HAP-1 (cell line): Measurements from ENCODE around the gene CBFA2T3.

Source experiments
- DNase-seq, 2 experiments: peaks; one replicate each; pipeline ENCODE4 v3.0.0-alpha.2; 2016 to 2020; ENCODE audit warnings: low spot score in 2 of 2
- H3K27me3 ChIP-seq: fragments of 250-450 bp; sonication (Bioruptor Pico); 2 replicates; pipeline ENCODE4 v1.5.1; 2020; ENCODE audit warnings: low read depth, mild to moderate bottlenecking, moderate library complexity
- H3K36me3 ChIP-seq: fragments of 250-450 bp; sonication (Bioruptor Pico); replicated peaks from 2 replicates; pipeline ENCODE4 v1.5.1; 2020; ENCODE audit warnings: mild to moderate bottlenecking
- H3K4me1 ChIP-seq: fragments of 250-450 bp; sonication (Bioruptor Pico); 2 replicates; pipeline ENCODE4 v1.5.1; 2020; ENCODE audit warnings: mild to moderate bottlenecking
- H3K4me3 ChIP-seq: fragments of 250-450 bp; sonication (Bioruptor Pico); 2 replicates; pipeline ENCODE4 v1.5.1; 2020; ENCODE audit warnings: mild to moderate bottlenecking, moderate library complexity
- H3K9me3 ChIP-seq: fragments of 250-450 bp; sonication (Bioruptor Pico); 2 replicates; pipeline ENCODE4 v1.5.1; 2020; ENCODE audit warnings: mild to moderate bottlenecking, moderate library complexity
- in situ Hi-C: fragments of 300-500 bp; cut with MboI; formaldehyde crosslinking; loops from 3 replicates; pipeline ENCODE4 v1.14.3; 2020; ENCODE audit warnings: low sequenced_read_pairs, inconsistent platforms, mixed read lengths

Gene CBFA2T3

DNA sequence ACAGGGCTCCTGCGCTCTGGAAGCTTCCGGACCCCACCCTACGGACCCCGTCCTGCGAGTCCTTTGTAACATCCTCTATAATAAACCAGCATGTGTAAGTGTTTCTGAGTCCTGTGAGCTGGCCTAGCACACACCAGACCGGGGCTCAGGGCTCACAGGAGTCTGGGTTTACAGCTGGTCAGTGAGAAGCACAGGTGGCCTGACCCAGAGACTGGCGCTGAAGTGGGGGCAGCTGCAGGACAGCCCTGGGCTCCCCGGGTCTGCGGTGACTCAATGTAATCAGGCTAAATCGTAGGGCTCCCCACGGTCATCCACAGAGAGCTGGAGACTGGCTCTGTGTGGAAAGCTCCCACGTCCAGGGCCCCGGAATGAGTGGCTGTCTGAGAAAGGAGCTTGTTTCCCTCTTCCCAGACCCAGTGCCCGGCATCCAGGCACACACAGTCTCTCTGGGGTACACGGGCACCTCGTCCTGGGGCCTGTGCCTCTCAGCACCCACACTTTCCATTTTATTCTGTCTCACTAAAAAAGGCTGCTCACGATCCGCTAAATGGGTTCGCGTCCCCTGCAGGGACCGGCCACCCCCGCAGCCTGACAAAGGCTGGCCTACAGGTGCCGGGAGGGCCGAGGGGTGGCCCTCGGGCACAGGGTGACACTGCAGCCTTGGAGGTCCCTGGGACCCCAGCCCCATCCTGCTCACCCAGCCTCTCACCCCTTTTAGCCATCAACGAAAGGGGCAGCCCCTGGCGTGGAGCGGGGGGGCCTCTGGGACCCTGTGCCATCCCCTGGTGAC, 18.9 kb upstream of the CBFA2T3 start:
- H3K27me3 ChIP-seq, result no peaks in the 10 kb centered on the region
- no peak overlapping the region for H3K4me3 ChIP-seq
- no peaks in the 10 kb centered on the region for H3K36me3 ChIP-seq
- H3K4me1 ChIP-seq, result no peaks in the 10 kb centered on the region
- no peak for DNase-seq
- peaks cover 3% of the 10 kb centered on the region; the same call in 1 of the 2 replicates for H3K9me3 ChIP-seq
- in situ Hi-C loops, result no loop called here

DNA sequence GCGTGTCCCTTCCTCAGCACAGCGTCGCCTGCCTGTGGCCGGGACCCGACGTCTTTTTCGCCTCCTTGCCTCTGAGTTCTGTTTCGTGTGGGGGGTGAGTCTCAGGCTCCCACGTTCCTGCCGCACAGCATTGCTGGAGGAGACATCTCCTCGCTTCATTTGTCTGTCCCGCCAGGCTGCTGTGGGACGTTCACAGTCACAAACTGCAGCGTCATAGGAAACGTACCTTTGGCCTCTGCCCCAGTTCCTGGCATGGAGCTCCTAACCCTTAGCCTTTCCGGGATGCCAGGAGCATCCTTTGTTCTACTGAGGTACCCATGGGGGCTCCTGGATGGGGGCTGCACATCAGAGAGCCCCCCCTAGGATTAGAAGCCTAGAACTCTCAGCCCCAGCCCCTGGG, 18.2 kb upstream of the CBFA2T3 start:
- H3K4me3 ChIP-seq, result no peak overlapping the region
- no peak for DNase-seq
- H3K4me1 ChIP-seq, result no peaks in the 10 kb centered on the region
- in situ Hi-C loops, result no loop called here
- no peaks in the 10 kb centered on the region for H3K36me3 ChIP-seq
- peaks cover 3% of the 10 kb centered on the region; the same call in 1 of the 2 replicates for H3K9me3 ChIP-seq
- no peaks in the 10 kb centered on the region for H3K27me3 ChIP-seq

GRCh38 chr16:88994695-88995094, 17.7 kb upstream of the CBFA2T3 start:
- in situ Hi-C loops, result no loop called here
- Histone ChIP-seq H3K4me1 (no peaks in the 10 kb centered on the region), H3K36me3 (no peaks in the 10 kb centered on the region), H3K27me3 (no peaks in the 10 kb centered on the region), H3K9me3 (peaks cover 3% of the 10 kb centered on the region; the same call in 1 of the 2 replicates), H3K4me3 (no peak overlapping the region)
- no peak for DNase-seq

DNA sequence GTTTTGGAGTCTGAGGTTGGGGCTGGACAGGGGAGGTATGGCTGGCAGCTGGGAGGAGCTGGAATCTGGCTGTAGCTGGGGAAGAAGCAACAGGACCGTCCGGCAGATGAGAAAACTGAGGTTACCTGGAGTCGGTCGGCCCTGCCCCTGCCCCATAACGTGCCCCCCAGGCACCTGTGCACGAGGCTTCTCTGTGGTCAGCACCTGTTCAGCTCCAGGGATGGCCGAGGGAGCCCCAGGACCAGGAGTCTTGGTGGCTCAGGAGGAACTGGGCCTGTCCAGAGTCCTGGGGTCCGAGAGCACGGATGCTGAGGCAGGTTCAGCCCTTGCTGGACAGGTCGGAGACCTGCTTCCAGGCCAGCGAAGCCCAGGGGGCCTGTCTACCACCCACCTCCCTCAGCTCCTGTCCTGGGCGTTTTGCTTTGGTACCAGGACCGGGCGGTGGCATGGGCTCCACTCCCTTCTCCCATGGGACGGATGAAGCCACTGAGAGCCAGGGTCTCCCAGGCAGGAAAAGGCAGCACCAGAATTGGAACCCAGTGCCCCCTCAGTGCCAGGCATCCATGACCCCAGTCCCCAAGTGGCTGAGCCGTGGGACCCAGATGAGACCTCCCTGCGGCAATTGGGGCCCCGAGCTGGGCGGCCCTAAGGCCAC, 17.1 kb upstream of the CBFA2T3 start:
- Histone ChIP-seq H3K9me3 (peaks cover 3% of the 10 kb centered on the region; the same call in 1 of the 2 replicates), H3K36me3 (no peaks in the 10 kb centered on the region), H3K4me3 (no peak overlapping the region), H3K4me1 (no peaks in the 10 kb centered on the region), H3K27me3 (no peaks in the 10 kb centered on the region)
- no peak for DNase-seq
- in situ Hi-C loops, result no loop called here

- no peaks in the 10 kb centered on the region for H3K27me3 ChIP-seq
- no peak overlapping the region for H3K4me3 ChIP-seq
- no peaks in the 10 kb centered on the region for H3K4me1 ChIP-seq
- in situ Hi-C loops, result no loop called here
- no peaks in the 10 kb centered on the region for H3K36me3 ChIP-seq
- no peak for DNase-seq
- H3K9me3 ChIP-seq, result peaks cover 2% of the 10 kb centered on the region; the same call in 1 of the 2 replicates
These were observed 16.3 kb upstream of the CBFA2T3 start for GRCh38 chr16:88993166-88993761.

DNA sequence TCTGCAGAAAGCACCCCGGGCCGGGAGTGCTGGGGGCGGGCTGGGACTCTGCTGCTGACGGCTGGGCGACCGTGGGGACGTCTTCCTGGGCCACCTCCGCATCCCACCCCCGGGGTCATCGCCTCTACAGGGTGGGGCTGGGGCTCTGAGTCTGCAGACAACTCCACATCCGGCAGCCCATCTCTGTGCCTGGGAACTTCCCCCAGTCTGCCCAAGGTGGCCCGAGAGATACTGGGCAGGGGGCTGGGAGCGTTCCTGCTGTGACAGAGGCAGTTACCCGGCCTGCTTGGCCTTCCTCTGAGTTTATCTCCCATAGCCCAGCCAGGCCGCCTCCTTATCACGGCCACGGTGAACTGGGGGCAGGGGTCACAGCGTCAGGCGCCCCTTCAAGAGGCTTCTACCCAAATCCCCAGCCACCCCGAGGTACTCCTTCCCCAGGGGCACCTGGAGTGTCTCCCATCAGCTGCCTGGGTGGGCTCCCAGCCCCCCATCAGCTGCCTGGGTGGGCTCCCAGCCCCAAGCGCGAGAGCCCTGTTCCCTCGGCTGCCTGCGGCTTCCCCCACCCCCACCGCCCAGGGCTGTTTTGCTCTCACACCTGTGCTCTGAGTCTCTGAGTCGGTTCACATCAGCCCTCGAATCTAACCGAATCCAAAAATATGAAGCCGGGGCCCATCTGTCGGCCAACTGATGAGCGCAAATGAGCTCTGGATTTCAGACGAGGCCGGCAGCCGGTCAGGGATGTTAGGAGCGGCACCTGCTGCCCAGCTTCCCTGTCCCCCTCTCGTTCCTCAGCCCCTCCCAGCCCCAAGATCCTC, 15.6 kb upstream of the CBFA2T3 start:
- no peak for DNase-seq
- H3K36me3 ChIP-seq, result no peaks in the 10 kb centered on the region
- H3K27me3 ChIP-seq, result no peaks in the 10 kb centered on the region
- H3K4me1 ChIP-seq, result no peaks in the 10 kb centered on the region
- no peak overlapping the region for H3K4me3 ChIP-seq
- H3K9me3 ChIP-seq, result no peaks in the 10 kb centered on the region; the same call in 1 of the 2 replicates
- in situ Hi-C loops, result no loop called here

- Histone ChIP-seq H3K4me3 (no peak overlapping the region), H3K9me3 (no peaks in the 10 kb centered on the region), H3K36me3 (no peaks in the 10 kb centered on the region), H3K4me1 (no peaks in the 10 kb centered on the region), H3K27me3 (no peaks in the 10 kb centered on the region)
- DNase-seq, result no peak
- in situ Hi-C loops, result no loop called here
These were observed 14.9 kb upstream of the CBFA2T3 start for GRCh38 chr16:88991813-88992350.

DNA sequence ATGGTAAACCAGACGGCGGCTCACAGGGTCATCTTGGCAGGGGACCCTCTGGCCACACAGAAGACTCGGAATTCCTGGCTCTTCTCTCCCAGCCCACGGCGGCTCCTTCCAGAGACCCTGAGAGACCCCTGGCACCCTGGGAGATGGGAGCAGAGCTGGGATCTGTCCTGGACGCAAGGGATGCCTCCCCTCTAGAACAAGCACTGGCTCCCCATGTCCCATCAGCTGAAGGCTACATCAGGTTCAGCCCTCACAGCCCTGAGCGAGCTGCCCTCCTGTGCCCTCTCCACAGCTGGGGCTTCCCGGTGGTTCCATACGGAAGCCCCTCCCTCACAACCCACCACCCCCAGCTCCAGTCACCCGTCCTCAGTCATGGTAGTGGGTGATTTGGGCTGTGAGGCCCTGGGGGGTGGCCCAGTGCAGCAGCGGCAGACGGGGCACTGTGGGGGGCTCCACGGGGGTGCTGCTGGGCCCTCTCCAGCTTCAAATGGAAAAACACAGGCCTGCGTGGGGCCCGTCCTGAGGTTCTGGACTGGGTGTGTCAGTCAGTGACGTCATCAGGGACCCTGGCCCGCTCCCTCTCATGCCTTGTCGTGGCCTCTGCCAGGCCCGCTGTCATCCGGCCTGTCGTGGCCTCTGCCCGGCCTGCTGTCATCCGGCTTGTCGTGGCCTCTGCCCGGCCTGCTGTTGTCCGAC, 13.0 kb upstream of the CBFA2T3 start:
- Histone ChIP-seq H3K36me3 (no peaks in the 10 kb centered on the region), H3K9me3 (no peaks in the 10 kb centered on the region), H3K27me3 (no peaks in the 10 kb centered on the region), H3K4me1 (no peaks in the 10 kb centered on the region), H3K4me3 (no peak overlapping the region)
- in situ Hi-C loops, result no loop called here
- DNase-seq, result no peak

DNA sequence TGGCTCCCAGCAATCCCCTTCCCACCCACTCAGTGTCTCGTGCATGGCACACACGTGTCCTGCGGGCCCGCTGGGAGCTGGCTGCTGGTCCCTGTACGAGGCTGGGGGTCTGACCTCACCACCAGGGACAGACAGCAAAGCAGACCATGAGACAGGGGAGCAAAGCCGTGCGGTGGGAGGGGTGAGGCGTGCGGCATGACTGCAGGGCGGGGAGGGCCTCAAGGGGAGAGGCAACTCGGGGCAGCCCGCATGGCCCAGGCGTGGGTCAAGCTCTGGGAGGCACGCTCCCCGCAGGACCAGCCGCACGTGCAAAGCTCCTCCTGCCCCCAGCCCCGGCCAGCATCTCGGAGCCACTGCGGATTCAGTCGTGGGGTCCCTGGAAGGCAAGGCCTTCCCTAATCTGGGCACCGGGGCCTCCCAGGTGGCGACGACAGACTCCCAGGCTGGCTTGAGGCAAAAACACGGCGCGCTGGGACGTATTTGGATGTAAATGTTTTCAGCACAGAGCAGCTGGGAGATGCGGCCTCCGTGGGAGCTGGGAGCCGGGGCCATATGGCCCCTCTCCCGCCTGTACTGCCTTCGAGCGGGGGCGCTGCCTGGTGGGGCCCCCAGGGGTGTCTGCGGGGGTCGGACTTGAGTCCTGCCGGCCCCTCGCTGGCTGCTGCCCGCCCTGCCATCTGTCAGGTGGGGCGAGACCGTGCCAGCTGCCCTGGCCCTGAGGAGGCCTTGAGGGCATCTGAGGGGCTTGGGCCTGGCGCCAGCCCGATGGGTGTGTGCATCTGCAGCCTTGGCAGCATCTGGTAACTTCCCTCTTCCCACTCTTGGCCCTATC, 12.2 kb upstream of the CBFA2T3 start:
- in situ Hi-C loops, result no loop called here
- Histone ChIP-seq H3K4me1 (no peaks in the 10 kb centered on the region), H3K4me3 (no peak overlapping the region), H3K36me3 (no peaks in the 10 kb centered on the region), H3K9me3 (no peaks in the 10 kb centered on the region), H3K27me3 (no peaks in the 10 kb centered on the region)
- no peak for DNase-seq

DNA sequence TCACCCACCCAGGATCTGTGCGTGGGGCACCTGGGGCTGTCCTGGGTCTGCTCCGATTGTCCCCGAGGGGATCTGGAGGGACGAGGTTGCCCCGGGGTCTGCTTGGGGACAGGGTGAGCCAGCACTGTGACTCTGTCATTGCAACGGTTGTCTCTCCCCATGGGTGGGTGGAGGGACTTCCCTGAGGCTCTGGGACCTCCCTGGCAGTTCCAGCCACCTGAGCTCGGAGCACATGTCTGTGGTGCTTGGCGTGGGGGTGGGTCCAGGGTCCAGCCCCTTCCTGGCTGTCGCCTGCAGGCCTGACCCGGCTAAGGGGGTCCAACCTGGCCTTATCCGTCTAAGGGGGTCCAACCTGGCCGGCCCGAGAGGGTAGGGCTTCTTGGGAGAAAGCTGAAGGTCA, 8.5 kb upstream of the CBFA2T3 start:
- DNase-seq, result no peak
- in situ Hi-C loops, result no loop called here

GRCh38 chr16:88983771-88984687, 7.0 kb upstream of the CBFA2T3 start:
- no peaks in the 10 kb centered on the region for H3K36me3 ChIP-seq
- DNase-seq, result no peak
- in situ Hi-C loops, result no loop called here
- no peak overlapping the region for H3K4me3 ChIP-seq
- no peaks in the 10 kb centered on the region for H3K9me3 ChIP-seq
- peaks cover 2% of the 10 kb centered on the region; the same call in 1 of the 2 replicates for H3K27me3 ChIP-seq
- H3K4me1 ChIP-seq, result no peaks in the 10 kb centered on the region

More for the DNA sequence above, 8.5 kb upstream of the CBFA2T3 start:
- Histone ChIP-seq H3K36me3 (no peaks in the 10 kb centered on the region), H3K4me3 (no peak overlapping the region), H3K4me1 (no peaks in the 10 kb centered on the region), H3K27me3 (no peaks in the 10 kb centered on the region), H3K9me3 (no peaks in the 10 kb centered on the region)
